Stimulated activated naive CD8-positive, alpha-beta T cell treated with anti-CD3 and anti-CD28 coated beads, Interleukin-15, Interleukin-2, amounts not matched to agents 100 ng/mL and 50 ng/mL, for 24 hours (primary cell): Measurements from ENCODE around the gene COX10.

Source experiments
- H3K27ac Mint-ChIP-seq: one replicate; pipeline ENCODE4 v1.8.0; 2021; ENCODE audit warnings: mild to moderate bottlenecking, mixed read lengths
- H3K27me3 Mint-ChIP-seq: one replicate; pipeline ENCODE4 v1.8.0; 2021; ENCODE audit warnings: mixed read lengths
- H3K36me3 Mint-ChIP-seq: one replicate; pipeline ENCODE4 v1.8.0; 2021; ENCODE audit warnings: low read depth, mixed read lengths
- H3K4me1 Mint-ChIP-seq: one replicate; pipeline ENCODE4 v1.8.0; 2021; ENCODE audit warnings: low read depth, mixed read lengths
- H3K4me3 Mint-ChIP-seq: one replicate; pipeline ENCODE4 v1.8.0; 2021; ENCODE audit warnings: mild to moderate bottlenecking, mixed read lengths
- H3K9me3 Mint-ChIP-seq: one replicate; pipeline ENCODE4 v1.8.0; 2021; ENCODE audit warnings: mixed read lengths

Gene COX10

DNA sequence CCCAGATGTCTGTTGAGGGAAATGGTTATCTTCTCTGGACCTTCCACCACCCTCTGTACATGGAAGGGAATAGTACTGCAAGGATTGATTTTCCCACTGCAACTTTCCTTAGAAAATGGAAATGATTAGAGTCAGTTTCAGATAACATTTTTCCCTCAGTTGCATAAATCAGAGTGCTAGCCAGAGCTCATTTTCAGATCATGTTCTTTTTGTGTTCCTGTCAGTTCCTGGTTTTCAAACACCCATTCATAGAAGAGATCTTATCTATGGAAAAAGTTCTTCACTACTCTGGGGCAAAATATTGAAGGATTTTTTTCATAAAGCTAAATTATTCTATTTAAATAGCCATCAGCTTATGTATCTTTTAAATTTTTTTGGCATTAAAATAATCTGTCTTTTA lies 11.7 kb upstream of the COX10 start:
- no peak overlapping the region for H3K4me3 Mint-ChIP-seq
- H3K27ac Mint-ChIP-seq: no peak overlapping the region
- H3K4me1 Mint-ChIP-seq: peaks cover 9% of the 10 kb centered on the region
- peaks cover 69% of the 10 kb centered on the region for H3K36me3 Mint-ChIP-seq
- H3K27me3 Mint-ChIP-seq: no peaks in the 10 kb centered on the region
- no peaks in the 10 kb centered on the region for H3K9me3 Mint-ChIP-seq

DNA sequence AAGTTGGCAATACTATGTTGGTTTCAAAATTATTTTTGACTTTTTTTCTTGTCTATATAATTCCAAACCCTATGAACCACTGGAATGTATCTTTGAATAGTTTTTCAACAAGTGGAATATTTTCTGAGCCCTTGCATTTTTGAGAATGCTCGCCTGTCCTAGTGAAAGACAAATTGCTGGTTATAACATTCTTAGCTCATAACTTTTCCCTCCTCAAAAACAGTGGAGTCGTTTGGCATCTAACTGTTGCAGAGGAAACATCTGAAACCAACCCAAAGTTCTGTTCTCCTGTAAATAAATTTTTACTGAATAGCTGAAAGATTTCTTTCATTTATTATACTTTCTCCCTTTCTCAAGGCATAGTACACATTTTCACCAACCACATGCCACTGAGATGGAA lies 11.3 kb upstream of the COX10 start:
- H3K4me3 Mint-ChIP-seq: no peak overlapping the region
- no peak overlapping the region for H3K27ac Mint-ChIP-seq
- no peaks in the 10 kb centered on the region for H3K27me3 Mint-ChIP-seq
- no peaks in the 10 kb centered on the region for H3K9me3 Mint-ChIP-seq
- H3K4me1 Mint-ChIP-seq: peaks cover 9% of the 10 kb centered on the region
- peaks cover 72% of the 10 kb centered on the region for H3K36me3 Mint-ChIP-seq

DNA sequence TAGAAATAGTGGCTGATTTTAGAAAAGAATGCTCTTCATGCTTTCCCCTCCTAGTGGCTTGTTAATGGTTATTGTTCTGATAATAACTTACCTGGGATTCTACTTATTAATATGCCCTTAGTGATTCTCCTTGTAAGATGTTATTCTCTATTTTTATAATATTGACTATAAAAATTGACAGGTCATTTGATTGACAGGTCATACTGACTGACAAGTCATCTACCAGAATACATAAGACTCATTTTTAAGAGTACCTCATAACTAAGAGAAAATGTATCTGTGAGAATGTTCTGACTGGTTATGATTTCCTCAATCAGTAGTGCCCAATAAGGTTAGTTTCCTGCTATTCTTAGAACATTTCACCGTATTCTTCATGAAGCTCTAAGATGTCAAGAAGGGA lies 8.6 kb upstream of the COX10 start:
- no peaks in the 10 kb centered on the region for H3K27me3 Mint-ChIP-seq
- peaks cover 15% of the 10 kb centered on the region for H3K4me1 Mint-ChIP-seq
- no peak overlapping the region for H3K27ac Mint-ChIP-seq
- peaks cover 82% of the 10 kb centered on the region for H3K36me3 Mint-ChIP-seq
- H3K4me3 Mint-ChIP-seq: no peak overlapping the region
- H3K9me3 Mint-ChIP-seq: no peaks in the 10 kb centered on the region

DNA sequence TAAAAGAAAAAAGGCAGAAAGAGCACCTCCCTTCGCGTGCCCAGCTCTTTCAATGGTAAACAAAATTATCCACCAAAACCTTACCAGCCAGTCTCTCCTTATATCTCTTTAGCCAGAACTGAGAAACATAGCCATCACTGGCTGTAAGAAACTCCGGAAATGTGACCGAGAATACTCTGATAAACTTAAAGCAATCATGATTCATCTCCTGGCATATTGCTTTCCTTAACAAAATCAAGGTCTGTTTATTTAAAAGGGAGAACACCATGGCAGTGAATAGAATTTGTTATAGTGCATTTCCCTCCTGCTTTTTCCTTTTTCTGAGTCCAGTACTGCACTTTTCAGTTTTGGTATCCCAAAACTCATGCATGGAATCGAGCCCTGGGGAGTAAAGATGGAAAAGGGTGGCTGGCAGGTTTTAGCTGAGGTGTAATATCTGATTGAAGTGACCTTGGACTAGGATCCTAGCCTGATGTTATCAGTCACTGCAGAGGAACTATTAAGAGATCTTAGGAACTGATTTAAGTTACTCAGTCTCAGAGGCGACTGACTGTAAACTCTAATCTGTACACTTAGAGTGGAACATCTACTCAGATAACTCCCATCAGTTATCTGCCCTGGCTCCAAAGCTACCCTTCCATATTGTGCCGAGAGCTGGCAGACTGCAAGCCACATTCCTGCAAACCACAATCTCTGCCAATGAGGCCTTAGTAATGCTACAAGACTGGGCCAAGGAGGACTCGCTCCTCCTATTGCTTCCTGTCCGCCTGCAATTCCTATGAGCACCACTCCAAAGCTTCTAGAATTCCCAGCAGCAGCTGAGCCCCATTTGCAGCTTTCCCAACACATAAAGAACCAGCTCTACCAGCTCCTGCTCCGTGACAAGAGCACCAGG lies 7.4 kb upstream of the COX10 start:
- H3K27me3 Mint-ChIP-seq: no peaks in the 10 kb centered on the region
- H3K4me3 Mint-ChIP-seq: no peak overlapping the region

DNA sequence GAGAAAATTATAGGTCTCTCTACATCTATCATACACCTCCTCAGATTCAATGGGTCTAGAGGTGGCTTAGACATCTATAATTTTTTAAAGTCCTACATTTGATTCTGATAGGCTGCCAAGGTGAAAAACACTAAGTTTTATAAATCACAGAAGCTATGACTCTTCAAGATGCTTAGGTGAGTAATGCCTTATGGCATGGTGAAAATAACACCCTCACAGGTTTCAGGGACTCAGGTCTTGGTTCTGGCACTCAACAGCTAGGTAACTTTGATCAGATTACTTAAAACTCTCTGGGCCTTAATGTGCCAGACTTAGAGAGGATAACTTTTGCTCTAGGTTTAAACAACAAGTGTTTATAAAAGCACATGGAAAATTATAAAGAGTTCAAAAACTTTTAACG lies 2.0 kb upstream of the COX10 start:
- H3K4me3 Mint-ChIP-seq: no peak overlapping the region
- H3K36me3 Mint-ChIP-seq: peaks cover 38% of the 10 kb centered on the region
- H3K27me3 Mint-ChIP-seq: no peaks in the 10 kb centered on the region
- no peak overlapping the region for H3K27ac Mint-ChIP-seq
- H3K9me3 Mint-ChIP-seq: no peaks in the 10 kb centered on the region
- peaks cover 53% of the 10 kb centered on the region for H3K4me1 Mint-ChIP-seq

More for the DNA sequence above, 7.4 kb upstream of the COX10 start:
- Mint-ChIP-seq H3K4me1 (peaks cover 25% of the 10 kb centered on the region), H3K9me3 (no peaks in the 10 kb centered on the region), H3K36me3 (peaks cover 83% of the 10 kb centered on the region), H3K27ac (no peak overlapping the region)

DNA sequence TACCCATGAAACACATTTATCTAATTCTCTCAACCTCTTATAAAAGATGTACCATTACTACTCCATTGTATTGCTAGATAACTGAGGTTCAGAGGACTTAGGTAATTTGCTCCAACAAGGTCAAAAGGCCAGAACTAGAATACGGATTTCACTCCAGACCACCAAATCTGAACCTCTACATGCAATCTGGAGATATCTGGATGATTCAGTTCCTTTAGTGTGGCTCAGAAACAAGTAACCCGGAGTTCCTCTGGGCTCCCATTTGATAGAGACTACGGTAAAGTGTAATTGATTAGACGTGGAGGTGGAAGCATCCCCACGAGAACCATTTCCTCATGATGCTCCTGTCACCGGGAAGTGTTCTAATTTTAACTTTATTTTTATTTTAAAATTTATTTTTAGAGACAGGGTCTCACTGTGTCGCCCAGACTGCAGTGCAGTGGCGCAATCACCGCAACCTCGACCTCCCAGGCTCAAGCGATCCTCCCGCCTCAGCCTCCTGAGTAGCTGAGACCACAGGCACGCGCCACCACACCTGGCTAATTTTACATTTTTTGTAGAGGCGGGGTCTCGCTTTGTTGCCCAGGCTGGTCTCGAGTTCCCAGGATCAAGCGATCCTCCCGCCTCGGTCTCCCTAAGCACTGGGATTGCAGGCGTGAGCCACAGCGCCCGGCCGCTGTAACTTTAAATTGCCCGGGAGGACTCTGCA lies 608 bp upstream of the COX10 start:
- Mint-ChIP-seq H3K4me1 (peaks cover 65% of the 10 kb centered on the region), H3K36me3 (peaks cover 43% of the 10 kb centered on the region)

DNA sequence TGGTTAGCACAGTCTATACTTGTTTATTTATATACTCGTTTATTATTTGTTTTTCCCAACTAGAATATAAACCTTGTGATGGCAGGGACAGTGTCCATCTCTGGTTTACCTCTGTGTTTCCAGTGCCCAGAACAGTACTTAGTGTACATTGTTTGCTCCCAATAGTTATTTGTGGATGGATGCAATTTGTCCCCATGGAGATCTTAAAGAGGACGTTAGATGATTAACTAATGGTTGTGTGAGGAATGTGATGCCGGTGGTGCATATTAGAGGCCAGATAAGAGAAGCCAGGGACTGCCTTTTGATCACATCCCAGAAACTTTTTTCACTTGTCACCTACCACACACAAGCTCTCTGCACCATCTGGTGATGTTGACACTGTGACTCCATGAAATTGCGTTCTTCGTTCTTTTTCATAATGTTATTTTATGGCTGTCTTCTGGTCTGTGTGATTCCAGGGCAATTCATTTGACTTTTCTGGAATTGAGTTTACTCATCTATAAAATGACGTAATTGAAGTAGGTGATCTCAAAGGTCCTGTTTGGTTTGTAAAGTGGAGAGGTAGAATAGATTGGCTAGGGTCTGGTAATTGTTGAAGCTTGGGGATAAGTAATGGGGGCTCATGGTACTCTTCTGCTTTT lies 1.2 kb downstream of the COX10 start:
- Mint-ChIP-seq H3K36me3 (peaks cover 37% of the 10 kb centered on the region), H3K9me3 (no peaks in the 10 kb centered on the region), H3K4me3 (peak overlapping the region; percentile 95), H3K27ac (peak overlapping the region; percentile 96), H3K27me3 (no peaks in the 10 kb centered on the region), H3K4me1 (peaks cover 60% of the 10 kb centered on the region)

More for the DNA sequence above, 608 bp upstream of the COX10 start:
- peak overlapping the region; percentile 95 for H3K4me3 Mint-ChIP-seq
- no peaks in the 10 kb centered on the region for H3K9me3 Mint-ChIP-seq
- peak overlapping the region; percentile 96 for H3K27ac Mint-ChIP-seq
- no peaks in the 10 kb centered on the region for H3K27me3 Mint-ChIP-seq

DNA sequence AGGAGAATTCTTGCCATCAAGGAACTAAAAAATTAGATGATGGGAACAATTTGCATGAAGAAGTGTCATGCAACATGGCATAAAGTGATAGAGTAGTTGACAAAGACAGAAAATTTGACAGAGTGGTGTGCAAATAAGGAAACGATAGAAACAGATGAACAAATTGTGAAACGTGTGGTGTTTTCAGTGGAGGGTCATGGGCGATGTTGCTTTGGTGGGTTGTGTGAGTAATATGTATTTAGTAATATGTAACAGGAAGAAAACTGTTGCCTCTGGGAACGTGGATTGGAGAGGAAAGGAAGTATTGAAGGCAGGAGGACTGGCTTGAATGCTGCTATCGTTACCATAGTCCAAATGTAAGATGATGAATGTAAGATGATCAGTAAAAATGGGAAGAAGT lies 3.6 kb downstream of the COX10 start:
- H3K4me1 Mint-ChIP-seq: peaks cover 45% of the 10 kb centered on the region
- H3K36me3 Mint-ChIP-seq: peaks cover 38% of the 10 kb centered on the region
- H3K4me3 Mint-ChIP-seq: no peak overlapping the region
- H3K27me3 Mint-ChIP-seq: no peaks in the 10 kb centered on the region
- H3K27ac Mint-ChIP-seq: no peak overlapping the region
- H3K9me3 Mint-ChIP-seq: no peaks in the 10 kb centered on the region

DNA sequence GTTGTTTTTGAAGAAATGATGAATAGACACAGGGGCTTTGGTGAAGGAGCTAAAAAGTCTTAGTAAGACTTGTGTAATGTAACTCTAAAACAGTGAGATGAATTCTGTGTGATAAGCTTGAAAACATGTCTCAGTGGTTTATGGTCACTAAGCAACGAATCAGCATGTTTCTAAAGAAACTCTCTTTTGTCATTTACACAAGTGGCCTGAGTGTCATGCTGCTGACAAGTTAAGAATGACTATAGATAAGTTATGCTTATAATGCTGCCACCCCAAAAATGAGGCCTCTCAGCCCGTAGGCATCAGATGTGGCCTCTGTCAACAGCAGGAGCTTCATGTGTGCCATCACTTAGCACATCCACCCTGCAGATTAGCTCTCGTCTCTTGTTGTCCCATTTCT lies 8.7 kb downstream of the COX10 start:
- H3K27me3 Mint-ChIP-seq: no peaks in the 10 kb centered on the region
- peaks cover 24% of the 10 kb centered on the region for H3K4me1 Mint-ChIP-seq
- no peak overlapping the region for H3K27ac Mint-ChIP-seq
- peaks cover 71% of the 10 kb centered on the region for H3K36me3 Mint-ChIP-seq
- no peaks in the 10 kb centered on the region for H3K9me3 Mint-ChIP-seq
- H3K4me3 Mint-ChIP-seq: no peak overlapping the region

DNA sequence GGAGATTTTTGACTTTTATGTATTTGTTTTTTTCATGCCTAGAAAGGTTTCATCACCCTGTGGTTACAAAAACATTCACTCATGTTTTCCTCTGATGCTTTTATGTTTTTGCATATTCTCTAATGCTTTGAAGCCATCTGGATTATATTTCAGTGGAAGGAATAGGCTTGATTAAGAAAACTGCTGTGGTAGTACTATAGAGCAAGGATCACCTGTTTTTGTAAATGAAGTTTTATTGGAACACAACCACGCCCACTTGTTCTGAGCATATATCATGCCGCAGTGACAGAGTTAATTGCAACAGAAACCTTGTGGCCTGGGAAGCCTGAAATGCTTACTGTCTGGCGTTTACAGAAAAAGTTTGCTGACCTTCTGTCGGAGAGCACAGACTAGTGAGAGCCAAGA lies 11.5 kb downstream of the COX10 start:
- Mint-ChIP-seq H3K27me3 (no peaks in the 10 kb centered on the region), H3K36me3 (peaks cover 66% of the 10 kb centered on the region), H3K27ac (peak overlapping the region; percentile 14), H3K9me3 (no peaks in the 10 kb centered on the region), H3K4me3 (no peak overlapping the region), H3K4me1 (peaks cover 25% of the 10 kb centered on the region)

DNA sequence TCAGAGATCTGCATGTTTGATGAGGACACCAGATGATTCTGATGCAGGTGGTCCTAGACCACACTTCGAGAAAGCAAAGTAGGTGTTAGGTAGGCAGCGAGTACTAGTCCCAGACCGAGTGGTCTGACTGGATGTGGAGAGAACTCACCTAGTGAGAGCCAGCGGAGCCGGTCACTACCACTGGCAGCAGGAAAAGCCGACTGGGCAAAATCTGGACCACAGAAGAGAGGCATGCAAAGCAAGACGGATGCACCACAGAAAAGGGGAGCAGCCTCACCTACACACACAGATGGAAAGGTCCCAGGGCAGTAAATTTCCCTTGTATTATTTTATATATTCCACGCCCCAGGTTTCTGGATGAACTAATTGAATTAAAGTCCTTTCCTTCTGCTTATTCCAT lies 13.5 kb downstream of the COX10 start:
- Mint-ChIP-seq H3K36me3 (peaks cover 67% of the 10 kb centered on the region), H3K27ac (no peak overlapping the region), H3K4me1 (peaks cover 30% of the 10 kb centered on the region)

DNA sequence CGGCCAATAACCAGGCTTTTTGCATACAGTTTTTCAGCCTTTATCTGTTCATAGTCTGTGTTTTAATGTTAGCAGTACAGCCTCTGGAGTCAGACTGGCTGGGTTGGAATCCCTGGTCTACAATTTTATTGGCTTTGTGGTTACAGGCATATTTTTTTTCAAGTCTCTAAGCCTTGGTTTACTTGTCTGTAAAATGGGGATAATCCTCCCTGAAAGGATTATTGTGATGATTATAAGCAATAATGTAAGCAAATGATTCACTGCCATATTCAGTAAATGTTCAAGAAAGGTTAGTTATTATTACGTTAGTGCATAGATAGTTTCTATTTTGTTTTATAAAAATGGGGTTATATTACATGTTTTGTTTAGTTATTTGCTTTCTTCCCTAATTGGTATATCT lies 15.7 kb downstream of the COX10 start:
- Mint-ChIP-seq H3K4me3 (no peak overlapping the region), H3K4me1 (peaks cover 45% of the 10 kb centered on the region), H3K27me3 (no peaks in the 10 kb centered on the region), H3K27ac (no peak overlapping the region), H3K36me3 (peaks cover 68% of the 10 kb centered on the region), H3K9me3 (no peaks in the 10 kb centered on the region)

More for the DNA sequence above, 13.5 kb downstream of the COX10 start:
- H3K9me3 Mint-ChIP-seq: no peaks in the 10 kb centered on the region
- no peak overlapping the region for H3K4me3 Mint-ChIP-seq
- H3K27me3 Mint-ChIP-seq: no peaks in the 10 kb centered on the region

DNA sequence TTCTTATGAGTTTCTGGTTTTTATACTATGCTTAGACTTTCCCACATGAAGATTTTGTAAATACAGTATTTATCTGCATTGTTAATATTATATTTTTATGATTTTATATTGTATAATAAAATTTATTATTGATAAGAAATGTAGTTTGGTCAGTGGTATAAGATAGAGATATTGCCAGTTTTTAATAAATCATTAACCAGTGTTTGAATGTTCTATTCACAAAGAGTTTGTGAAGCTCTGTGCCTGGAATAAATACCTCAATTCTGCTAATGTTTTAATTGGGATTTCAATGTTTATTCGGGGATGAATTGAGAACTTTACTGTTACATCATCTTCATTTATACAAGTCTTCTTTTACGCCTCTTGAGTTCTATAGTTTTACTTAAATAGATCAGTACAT lies 16.9 kb downstream of the COX10 start:
- Mint-ChIP-seq H3K27ac (no peak overlapping the region), H3K4me3 (no peak overlapping the region), H3K4me1 (peaks cover 42% of the 10 kb centered on the region), H3K9me3 (no peaks in the 10 kb centered on the region), H3K36me3 (peaks cover 60% of the 10 kb centered on the region), H3K27me3 (no peaks in the 10 kb centered on the region)

DNA sequence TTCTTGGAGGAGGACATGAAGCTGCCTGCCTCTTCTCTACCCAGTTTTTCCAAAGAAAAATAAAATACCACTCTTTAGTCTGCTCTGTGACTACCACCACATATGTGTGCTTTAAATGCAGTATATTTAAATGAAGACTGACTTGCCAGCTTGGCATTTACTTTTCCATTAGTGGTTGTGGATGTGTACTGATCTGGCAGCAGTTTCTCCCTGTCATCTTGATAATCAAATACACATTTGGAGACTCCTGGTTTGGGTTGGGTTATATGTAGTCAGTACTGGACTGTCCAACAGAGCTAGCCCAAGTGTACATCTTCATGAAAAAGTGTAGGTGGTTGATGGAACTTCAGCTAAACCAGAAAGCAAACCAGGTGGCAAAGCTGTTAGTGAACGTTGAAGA lies 19.9 kb downstream of the COX10 start:
- H3K27ac Mint-ChIP-seq: no peak overlapping the region
- no peaks in the 10 kb centered on the region for H3K27me3 Mint-ChIP-seq
- H3K4me1 Mint-ChIP-seq: peaks cover 57% of the 10 kb centered on the region
- no peaks in the 10 kb centered on the region for H3K9me3 Mint-ChIP-seq
- peaks cover 37% of the 10 kb centered on the region for H3K36me3 Mint-ChIP-seq
- no peak overlapping the region for H3K4me3 Mint-ChIP-seq

DNA sequence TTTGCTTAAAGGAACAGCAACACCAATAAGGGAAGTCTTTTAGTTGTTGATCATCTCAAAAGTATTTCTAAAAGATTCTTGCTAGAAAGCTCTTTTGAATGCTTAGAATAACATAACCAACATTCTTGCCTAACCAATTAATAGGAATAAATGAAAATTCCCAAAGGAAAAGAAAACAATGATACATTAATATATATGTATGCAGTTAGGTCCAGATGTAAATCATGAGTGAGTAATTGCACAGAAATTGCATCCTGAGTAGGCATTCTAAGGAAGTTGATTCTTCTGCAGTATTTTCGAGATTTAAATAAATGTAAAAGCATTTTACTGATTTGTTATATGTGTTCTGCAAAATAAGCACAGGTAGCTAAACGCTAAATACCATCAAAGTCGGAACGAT lies 22.1 kb downstream of the COX10 start:
- Mint-ChIP-seq H3K27me3 (no peaks in the 10 kb centered on the region), H3K36me3 (peaks cover 36% of the 10 kb centered on the region), H3K9me3 (no peaks in the 10 kb centered on the region), H3K4me1 (peaks cover 59% of the 10 kb centered on the region), H3K27ac (no peak overlapping the region), H3K4me3 (no peak overlapping the region)
